HG03469 (cell line): ENCODE data around the gene KRTAP4-4.

Experiments used
- ATAC-seq: cut with Tn5 transposase; IDR thresholded peaks from one replicate; pipeline ENCODE4 v1.9.1; 2021; ENCODE audit warnings: mild to moderate bottlenecking, moderate library complexity, moderate number of reproducible peaks; ENCODE audit not compliant: unreplicated experiment

The KRTAP4-4 gene

GRCh38 chr17:41116297-41116696 lies 44.3 kb downstream of the KRTAP4-4 start:
- ATAC-seq, result no peak

- no peak for ATAC-seq
Measured at GRCh38 chr17:41111151-41111885, 49.2 kb downstream of the KRTAP4-4 start.
